Neural progenitor cell (in vitro differentiated cells): ENCODE measurements around the gene DLGAP4. TPM values are rescaled to one million over a fixed set of nuclear protein-coding genes. Genes with fewer than 3 reads are reported as not detected.
"Not testable (repeated sequence)": the region's sequence is repeated elsewhere in the genome, so short reads cannot be mapped to it uniquely, and the experiment has no call there.

Experiments used
- DNase-seq: peaks from one replicate; pipeline ENCODE4 v3.0.0-alpha.2; 2016; ENCODE audit warnings: low spot score
- H2AFZ ChIP-seq: fragments of 200-600 bp; sonication (generic); replicated peaks from 2 replicates; pipeline ENCODE4 v1.6.1; 2016; ENCODE audit warnings: antibody characterized with exemption
- H3F3A ChIP-seq: fragments of 200-600 bp; sonication (generic); 2 replicates; pipeline ENCODE4 v1.6.1; 2016; ENCODE audit warnings: antibody characterized with exemption, low read depth
- H3K27ac ChIP-seq: fragments of 200-600 bp; sonication (generic); 2 replicates; pipeline ENCODE4 v1.5.1; 2016; ENCODE audit warnings: mild to moderate bottlenecking
- H3K27me3 ChIP-seq: fragments of 200-600 bp; sonication (generic); 2 replicates; pipeline ENCODE4 v1.6.1; 2016; ENCODE audit warnings: mild to moderate bottlenecking, moderate library complexity
- H3K36me3 ChIP-seq: fragments of 200-600 bp; sonication (generic); 2 replicates; pipeline ENCODE4 v1.5.1; 2016
- H3K4me1 ChIP-seq: fragments of 200-600 bp; sonication (generic); 2 replicates; pipeline ENCODE4 v1.6.1; 2016; ENCODE audit warnings: mixed run types
- H3K4me2 ChIP-seq: fragments of 200-600 bp; sonication (generic); 2 replicates; pipeline ENCODE4 v1.6.1; 2016
- H3K4me3 ChIP-seq: fragments of 200-600 bp; sonication (generic); 2 replicates; pipeline ENCODE4 v1.5.1; 2016
- H3K79me2 ChIP-seq: fragments of 200-600 bp; sonication (generic); 2 replicates; pipeline ENCODE4 v1.6.1; 2016; ENCODE audit warnings: low read depth
- H3K9ac ChIP-seq: fragments of 200-600 bp; sonication (generic); 2 replicates; pipeline ENCODE4 v1.6.1; 2016
- H3K9me3 ChIP-seq: fragments of 200-600 bp; sonication (generic); 2 replicates; pipeline ENCODE4 v1.5.1; 2016; ENCODE audit warnings: low read depth
- H4K20me1 ChIP-seq: fragments of 200-600 bp; sonication (generic); 2 replicates; pipeline ENCODE4 v1.6.1; 2016; ENCODE audit warnings: low read depth
- H3K27ac Mint-ChIP-seq: 3 replicates; pipeline ENCODE4 v1.8.0; 2021; ENCODE audit warnings: mixed read lengths
- H3K27me3 Mint-ChIP-seq: 2 replicates; pipeline ENCODE4 v1.8.0; 2022; ENCODE audit warnings: low read depth, mild to moderate bottlenecking, inconsistent platforms, moderate library complexity, mixed read lengths; ENCODE audit not compliant: insufficient read depth
- H3K36me3 Mint-ChIP-seq: 3 replicates; pipeline ENCODE4 v1.8.0; 2021; ENCODE audit warnings: mixed read lengths
- H3K4me1 Mint-ChIP-seq: 3 replicates; pipeline ENCODE4 v1.8.0; 2021; ENCODE audit warnings: mixed read lengths
- H3K4me3 Mint-ChIP-seq: 3 replicates; pipeline ENCODE4 v1.8.0; 2021; ENCODE audit warnings: mild to moderate bottlenecking, moderate library complexity, mixed read lengths
- H3K9me3 Mint-ChIP-seq: 3 replicates; pipeline ENCODE4 v1.8.0; 2020; ENCODE audit warnings: mixed read lengths
- CTCF ChIP-seq: fragments of 200-600 bp; sonication (generic); IDR thresholded peaks from 2 replicates; pipeline ENCODE4 v1.5.1; 2017; ENCODE audit warnings: antibody characterized with exemption, mild to moderate bottlenecking
- EZH2 ChIP-seq: fragments of 200-600 bp; sonication (generic); IDR thresholded peaks from 2 replicates; pipeline ENCODE4 v1.6.1; 2017; ENCODE audit warnings: antibody characterized with exemption, mild to moderate bottlenecking, moderate library complexity
- EZH2phosphoT487 ChIP-seq: fragments of 200-600 bp; sonication (generic); IDR thresholded peaks from 2 replicates; pipeline ENCODE4 v1.6.1; 2017; ENCODE audit warnings: antibody characterized with exemption
- total RNA-seq: library from RNA; depleted of rRNA; stranded (reverse); fragments of >200 nt; gene quantifications from 2 replicates; pipeline ENCODE4 v1.2.3, GENCODE V29; 2015; ENCODE audit warnings: low replicate concordance

The DLGAP4 gene
- total RNA-seq, 1 donor from 2014 or later = 21.7 TPM

DNA sequence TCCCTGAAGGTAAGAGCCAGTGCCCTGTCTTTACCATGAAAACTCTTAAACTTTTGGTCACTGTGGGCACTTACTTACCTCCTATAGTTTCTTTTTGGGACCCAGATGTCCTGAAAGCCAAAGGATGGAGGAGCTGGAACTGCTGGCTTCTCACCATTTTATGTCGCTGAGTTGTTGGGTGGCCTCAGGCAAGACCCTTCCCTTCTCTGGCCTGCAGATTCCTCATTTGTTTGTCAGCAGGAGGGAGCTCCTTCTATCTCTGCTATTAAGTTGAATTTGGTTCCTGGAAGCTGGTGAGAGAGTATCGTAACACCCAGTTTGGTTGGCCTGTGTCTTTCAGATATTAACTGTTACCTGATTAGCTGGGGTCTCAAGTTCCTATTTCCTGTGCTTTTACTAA lies 167.0 kb downstream of the DLGAP4 start:
- Histone ChIP-seq H3K4me3 (no peak overlapping the region), H3K4me2 (no peak overlapping the region), H3K4me1 (peaks cover 11% of the 10 kb centered on the region), H3K79me2 (peaks cover 96% of the 10 kb centered on the region), H3F3A (no peaks in the 10 kb centered on the region), H3K9me3 (no peaks in the 10 kb centered on the region), H4K20me1 (peaks cover 99% of the 10 kb centered on the region), H3K36me3 (no peaks in the 10 kb centered on the region), H3K9ac (no peak overlapping the region), H3K27me3 (no peaks in the 10 kb centered on the region), H2AFZ (no peak overlapping the region), H3K27ac (no peak overlapping the region)
- H3K27ac Mint-ChIP-seq = no peak overlapping the region
- H3K9me3 Mint-ChIP-seq = no peaks in the 10 kb centered on the region
- peaks cover 32% of the 10 kb centered on the region for H3K4me1 Mint-ChIP-seq
- no peak for DNase-seq
- H3K36me3 Mint-ChIP-seq = peaks cover 9% of the 10 kb centered on the region
- H3K4me3 Mint-ChIP-seq = no peak overlapping the region
- peaks cover 3% of the 10 kb centered on the region for H3K27me3 Mint-ChIP-seq
- TF ChIP-seq EZH2 = no peak
- no peak for TF ChIP-seq CTCF
- TF ChIP-seq EZH2phosphoT487 = no peak

GRCh38 chr20:36474563-36474962 lies 168.4 kb downstream of the DLGAP4 start:
- Histone ChIP-seq H3K27ac (no peak overlapping the region), H3K4me3 (no peak overlapping the region), H3F3A (no peaks in the 10 kb centered on the region), H4K20me1 (peaks cover 99% of the 10 kb centered on the region), H2AFZ (no peak overlapping the region), H3K4me2 (no peak overlapping the region), H3K79me2 (peaks cover 96% of the 10 kb centered on the region), H3K9ac (no peak overlapping the region), H3K9me3 (no peaks in the 10 kb centered on the region), H3K36me3 (no peaks in the 10 kb centered on the region), H3K27me3 (no peaks in the 10 kb centered on the region), H3K4me1 (peaks cover 11% of the 10 kb centered on the region)
- no peak for TF ChIP-seq CTCF
- no peak for TF ChIP-seq EZH2phosphoT487
- TF ChIP-seq EZH2 = no peak
- peaks cover 3% of the 10 kb centered on the region for H3K27me3 Mint-ChIP-seq
- no peak overlapping the region for H3K27ac Mint-ChIP-seq
- peaks cover 31% of the 10 kb centered on the region for H3K4me1 Mint-ChIP-seq
- H3K36me3 Mint-ChIP-seq = peaks cover 9% of the 10 kb centered on the region
- DNase-seq = no peak
- no peak overlapping the region for H3K4me3 Mint-ChIP-seq
- no peaks in the 10 kb centered on the region for H3K9me3 Mint-ChIP-seq

GRCh38 chr20:36475054-36475453 lies 168.9 kb downstream of the DLGAP4 start:
- H3K27me3 ChIP-seq, H3K4me2 ChIP-seq, H2AFZ ChIP-seq, H3K27ac Mint-ChIP-seq, H3K4me3 ChIP-seq, H3F3A ChIP-seq, H3K36me3 Mint-ChIP-seq, H3K9me3 ChIP-seq, H3K27ac ChIP-seq, H3K27me3 Mint-ChIP-seq, DNase-seq, H3K9me3 Mint-ChIP-seq, H3K36me3 ChIP-seq, H3K4me3 Mint-ChIP-seq, H3K9ac ChIP-seq: not testable (repeated sequence)
- Histone ChIP-seq H3K4me1 (peaks cover 11% of the 10 kb centered on the region), H4K20me1 (peaks cover 99% of the 10 kb centered on the region), H3K79me2 (peaks cover 96% of the 10 kb centered on the region)
- peaks cover 28% of the 10 kb centered on the region for H3K4me1 Mint-ChIP-seq

DNA sequence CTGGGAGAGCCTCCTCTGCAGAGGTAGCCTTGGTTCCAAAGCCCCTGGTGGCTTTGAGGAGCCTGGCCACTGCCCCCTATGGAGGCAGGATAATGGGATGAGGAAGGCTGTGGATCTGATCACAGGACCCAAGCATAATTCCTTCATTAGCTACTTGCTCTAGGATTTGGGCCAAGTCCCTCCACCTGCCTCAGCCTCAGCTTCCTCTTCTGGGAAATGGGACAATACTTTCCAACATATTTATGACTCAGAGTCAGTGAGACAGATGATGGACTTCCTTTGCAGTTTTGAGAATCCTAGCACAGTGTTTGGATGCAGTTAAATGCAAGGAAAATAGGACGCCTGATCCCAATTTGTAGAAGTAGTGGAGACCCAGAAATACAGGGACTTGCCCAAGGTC lies 171.3 kb downstream of the DLGAP4 start:
- Histone ChIP-seq H3K4me3 (no peak overlapping the region), H4K20me1 (peaks cover 99% of the 10 kb centered on the region), H3K9me3 (no peaks in the 10 kb centered on the region), H3K4me1 (peaks cover 10% of the 10 kb centered on the region), H3K36me3 (no peaks in the 10 kb centered on the region), H2AFZ (no peak overlapping the region), H3K79me2 (peaks cover 96% of the 10 kb centered on the region), H3K4me2 (no peak overlapping the region), H3K27ac (no peak overlapping the region), H3F3A (peaks cover 3% of the 10 kb centered on the region), H3K9ac (no peak overlapping the region), H3K27me3 (no peaks in the 10 kb centered on the region)
- peaks cover 5% of the 10 kb centered on the region for H3K27me3 Mint-ChIP-seq
- H3K4me1 Mint-ChIP-seq = peaks cover 13% of the 10 kb centered on the region
- no peak for DNase-seq
- TF ChIP-seq CTCF (no peak), EZH2 (no peak), EZH2phosphoT487 (no peak)
- H3K9me3 Mint-ChIP-seq = no peaks in the 10 kb centered on the region
- H3K36me3 Mint-ChIP-seq = peaks cover 10% of the 10 kb centered on the region
- H3K27ac Mint-ChIP-seq = no peak overlapping the region
- no peak overlapping the region for H3K4me3 Mint-ChIP-seq
